ENCODE results near the gene PCNT. TPM values are rescaled to one million over a fixed set of nuclear protein-coding genes. Genes with fewer than 3 reads are reported as not detected.
A peak's percentile ranks its signal among the peaks of the same experiment; 100 is the strongest.

Gene PCNT
- total RNA-seq, 6 donors from 2014 or later = 24.9 to 130 (median 44.4) TPM

DNA sequence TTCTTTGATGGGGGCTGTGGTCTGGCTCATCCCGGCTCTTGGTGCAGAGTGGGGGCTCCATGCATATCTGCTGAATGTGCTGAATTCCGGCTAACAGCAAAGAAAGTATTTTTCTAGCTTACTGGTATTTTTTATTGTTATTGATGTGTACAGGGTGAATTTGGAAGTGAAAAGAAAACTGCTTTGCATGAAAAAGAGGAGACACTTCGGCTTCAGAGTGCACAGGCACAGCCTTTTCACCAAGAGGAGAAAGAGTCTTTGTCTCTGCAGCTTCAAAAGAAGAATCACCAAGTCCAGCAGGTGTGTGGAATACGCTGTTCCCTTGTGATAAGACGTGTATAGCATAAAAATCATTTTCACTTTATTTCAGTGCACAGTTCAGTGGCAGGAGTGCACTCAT lies 57.6 kb downstream of the PCNT start:
- Histone ChIP-seq H3K27me3 (no peaks in the 10 kb centered on the region), H3K9me3 (no peaks in the 10 kb centered on the region), H3K4me1 (no peaks in the 10 kb centered on the region), H3K36me3 (peaks cover 0 to 25% (median 18%) of the 10 kb centered on the region in 4 donors), H3K4me3 (no peak overlapping the region), H3K27ac (no peak overlapping the region)
- no peak for DNase-seq
- TF ChIP-seq POLR2A (IDR thresholded peaks at IDR 0.05) (no peak), POLR2AphosphoS5 (IDR thresholded peaks at IDR 0.05) (no peak), EP300 (IDR thresholded peaks at IDR 0.05) (no peak)
- TF ChIP-seq, protein P1, sequence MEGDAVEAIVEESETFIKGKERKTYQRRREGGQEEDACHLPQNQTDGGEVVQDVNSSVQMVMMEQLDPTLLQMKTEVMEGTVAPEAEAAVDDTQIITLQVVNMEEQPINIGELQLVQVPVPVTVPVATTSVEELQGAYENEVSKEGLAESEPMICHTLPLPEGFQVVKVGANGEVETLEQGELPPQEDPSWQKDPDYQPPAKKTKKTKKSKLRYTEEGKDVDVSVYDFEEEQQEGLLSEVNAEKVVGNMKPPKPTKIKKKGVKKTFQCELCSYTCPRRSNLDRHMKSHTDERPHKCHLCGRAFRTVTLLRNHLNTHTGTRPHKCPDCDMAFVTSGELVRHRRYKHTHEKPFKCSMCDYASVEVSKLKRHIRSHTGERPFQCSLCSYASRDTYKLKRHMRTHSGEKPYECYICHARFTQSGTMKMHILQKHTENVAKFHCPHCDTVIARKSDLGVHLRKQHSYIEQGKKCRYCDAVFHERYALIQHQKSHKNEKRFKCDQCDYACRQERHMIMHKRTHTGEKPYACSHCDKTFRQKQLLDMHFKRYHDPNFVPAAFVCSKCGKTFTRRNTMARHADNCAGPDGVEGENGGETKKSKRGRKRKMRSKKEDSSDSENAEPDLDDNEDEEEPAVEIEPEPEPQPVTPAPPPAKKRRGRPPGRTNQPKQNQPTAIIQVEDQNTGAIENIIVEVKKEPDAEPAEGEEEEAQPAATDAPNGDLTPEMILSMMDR (IDR thresholded peaks at IDR 0.05) = no peak
- no peak for ATAC-seq (ENCODE audit: low FRiP score in 2 of 2)
- WGBS, 2 donors = 92 to 99% methylated on average over 5 of the region's 5 CpGs

DNA sequence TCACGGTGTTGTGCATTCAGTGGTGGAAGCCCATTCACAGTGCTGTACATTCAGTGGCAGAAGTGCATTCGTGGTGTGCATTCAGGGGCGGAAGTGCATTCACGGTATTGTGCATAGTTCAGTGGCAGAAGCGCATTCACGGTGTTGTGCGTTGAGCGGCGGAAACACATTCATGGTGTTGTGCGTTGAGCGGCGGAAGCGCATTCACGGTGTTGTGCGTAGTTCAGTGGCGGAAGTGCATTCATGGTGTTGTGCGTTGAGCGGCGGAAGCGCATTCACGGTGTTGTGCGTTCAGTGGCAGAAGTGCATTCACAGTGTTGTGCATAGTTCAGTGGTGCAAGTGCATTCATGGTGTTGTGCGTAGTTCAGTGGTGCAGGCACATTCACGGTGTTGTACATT lies 60.6 kb downstream of the PCNT start:
- ATAC-seq (ENCODE audit: low FRiP score in 2 of 2) (no peak), DNase-seq (no peak)
- no peaks in the 10 kb centered on the region for H3K27me3 ChIP-seq
- no peak for TF ChIP-seq POLR2A (IDR thresholded peaks at IDR 0.05)
- no peak for TF ChIP-seq EP300 (IDR thresholded peaks at IDR 0.05)
- TF ChIP-seq, protein P1 (IDR thresholded peaks at IDR 0.05) = no peak
- no peak for TF ChIP-seq POLR2AphosphoS5 (IDR thresholded peaks at IDR 0.05)
- no peak overlapping the region for H3K27ac ChIP-seq
- peaks cover 3 to 44% (median 40%) of the 10 kb centered on the region in 4 donors for H3K36me3 ChIP-seq
- 94% methylated on average over 24 of the region's 24 CpGs for WGBS, 2 donors
- no peaks in the 10 kb centered on the region for H3K9me3 ChIP-seq
- H3K4me1 ChIP-seq = no peaks in the 10 kb centered on the region
- no peak overlapping the region for H3K4me3 ChIP-seq

GRCh38 chr21:46385846-46386733 lies 62.1 kb downstream of the PCNT start:
- WGBS, 2 donors = 92 to 98% methylated on average over 34 to 41 of the region's 45 CpGs
- H3K4me1 ChIP-seq = no peaks in the 10 kb centered on the region
- H3K36me3 ChIP-seq = peaks cover 5 to 60% (median 51%) of the 10 kb centered on the region in 4 donors

DNA sequence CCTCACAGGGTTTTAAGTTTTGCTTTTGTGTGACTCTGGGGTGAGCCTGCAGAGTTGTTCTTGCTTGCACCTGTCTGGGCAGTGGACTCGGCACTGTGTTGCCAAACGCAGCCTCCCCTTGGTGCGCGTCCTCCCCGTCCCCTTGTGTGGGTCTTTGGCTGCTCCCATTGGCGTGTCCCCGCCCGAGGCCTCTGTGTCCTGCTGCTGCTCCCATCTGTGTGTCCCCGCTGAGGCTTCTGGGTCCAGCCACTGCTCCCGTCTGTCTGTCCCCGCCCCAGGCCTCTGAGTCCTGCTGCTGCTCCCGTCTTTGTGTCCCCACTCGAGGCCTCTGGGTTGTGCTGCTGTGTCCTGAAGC lies 62.8 kb downstream of the PCNT start:
- TF ChIP-seq EP300 (IDR thresholded peaks at IDR 0.05) (no peak), POLR2A (IDR thresholded peaks at IDR 0.05) (no peak), POLR2AphosphoS5 (IDR thresholded peaks at IDR 0.05) (no peak)
- TF ChIP-seq, protein P1 (IDR thresholded peaks at IDR 0.05) = no peak
- ATAC-seq (ENCODE audit: low FRiP score in 2 of 2) (no peak), DNase-seq (no peak)
- Histone ChIP-seq H3K27me3 (no peaks in the 10 kb centered on the region), H3K27ac (no peak overlapping the region), H3K4me1 (no peaks in the 10 kb centered on the region), H3K9me3 (no peaks in the 10 kb centered on the region), H3K4me3 (no peak overlapping the region), H3K36me3 (peaks cover 5 to 65% (median 55%) of the 10 kb centered on the region in 4 donors)
- 95 to 96% methylated on average over 9 to 11 of the region's 13 CpGs for WGBS, 2 donors

More at GRCh38 chr21:46385846-46386733, 62.1 kb downstream of the PCNT start:
- no peak overlapping the region for H3K27ac ChIP-seq
- TF ChIP-seq POLR2AphosphoS5 (IDR thresholded peaks at IDR 0.05) (no peak), POLR2A (IDR thresholded peaks at IDR 0.05) (no peak), EP300 (IDR thresholded peaks at IDR 0.05) (no peak)
- TF ChIP-seq, protein P1 (IDR thresholded peaks at IDR 0.05) = no peak
- no peaks in the 10 kb centered on the region for H3K27me3 ChIP-seq
- peak in 1 of 2 donors; percentile 8 for ATAC-seq (ENCODE audit: low FRiP score in 2 of 2)
- DNase-seq = peak in 1 of 2 donors; percentile 84
- H3K9me3 ChIP-seq = no peaks in the 10 kb centered on the region
- no peak overlapping the region for H3K4me3 ChIP-seq
